Fibroblast of mammary gland (primary cell): Measurements from ENCODE around the gene KCTD16.

Source experiments
- DNase-seq: peaks from one replicate; pipeline ENCODE4 v3.0.0-alpha.2; 2010; ENCODE audit warnings: low read depth
- H3K4me3 ChIP-seq: 2 replicates; pipeline ENCODE4 v1.5.1; 2011; ENCODE audit warnings: low read depth, mild to moderate bottlenecking, low read length, moderate library complexity; ENCODE audit not compliant: control insufficient read depth
- CTCF ChIP-seq: conservative IDR thresholded peaks from 2 replicates; pipeline ENCODE4 v1.5.1; 2011; ENCODE audit warnings: low read depth, low read length, inconsistent platforms; ENCODE audit not compliant: control insufficient read depth, insufficient read depth

KCTD16 gene

GRCh38 chr5:144531188-144531587 lies 360.5 kb downstream of the KCTD16 start:
- no peak for TF ChIP-seq CTCF
- H3K4me3 ChIP-seq: no peak overlapping the region
- no peak for DNase-seq
